Mucosa of stomach (tissue), 1 donor: Measurements from ENCODE around the gene NOS2.
"Not testable (repeated sequence)": the region's sequence is repeated elsewhere in the genome, so short reads cannot be mapped to it uniquely, and the experiment has no call there.

Source experiments
- H3K27me3 ChIP-seq: one replicate; pipeline ENCODE4 v1.7.0; 2013; ENCODE audit warnings: mild to moderate bottlenecking, low read length; ENCODE audit not compliant: control insufficient read depth, insufficient read depth
- H3K36me3 ChIP-seq: one replicate; pipeline ENCODE4 v1.7.0; 2013; ENCODE audit warnings: low read length; ENCODE audit not compliant: control insufficient read depth, insufficient read depth
- H3K4me1 ChIP-seq: one replicate; pipeline ENCODE4 v1.7.0; 2013; ENCODE audit warnings: mild to moderate bottlenecking, low read length; ENCODE audit not compliant: control insufficient read depth, insufficient read depth
- H3K4me3 ChIP-seq: one replicate; pipeline ENCODE4 v1.7.0; 2013; ENCODE audit warnings: low read length
- H3K9ac ChIP-seq: one replicate; pipeline ENCODE4 v1.7.0; 2013; ENCODE audit warnings: mild to moderate bottlenecking, low read length, moderate library complexity
- H3K9me3 ChIP-seq: one replicate; pipeline ENCODE4 v1.7.0; 2013; ENCODE audit warnings: mild to moderate bottlenecking, low read length, moderate library complexity; ENCODE audit not compliant: control insufficient read depth
- donor health status: Pancreatic carcinoma.

The NOS2 gene

DNA sequence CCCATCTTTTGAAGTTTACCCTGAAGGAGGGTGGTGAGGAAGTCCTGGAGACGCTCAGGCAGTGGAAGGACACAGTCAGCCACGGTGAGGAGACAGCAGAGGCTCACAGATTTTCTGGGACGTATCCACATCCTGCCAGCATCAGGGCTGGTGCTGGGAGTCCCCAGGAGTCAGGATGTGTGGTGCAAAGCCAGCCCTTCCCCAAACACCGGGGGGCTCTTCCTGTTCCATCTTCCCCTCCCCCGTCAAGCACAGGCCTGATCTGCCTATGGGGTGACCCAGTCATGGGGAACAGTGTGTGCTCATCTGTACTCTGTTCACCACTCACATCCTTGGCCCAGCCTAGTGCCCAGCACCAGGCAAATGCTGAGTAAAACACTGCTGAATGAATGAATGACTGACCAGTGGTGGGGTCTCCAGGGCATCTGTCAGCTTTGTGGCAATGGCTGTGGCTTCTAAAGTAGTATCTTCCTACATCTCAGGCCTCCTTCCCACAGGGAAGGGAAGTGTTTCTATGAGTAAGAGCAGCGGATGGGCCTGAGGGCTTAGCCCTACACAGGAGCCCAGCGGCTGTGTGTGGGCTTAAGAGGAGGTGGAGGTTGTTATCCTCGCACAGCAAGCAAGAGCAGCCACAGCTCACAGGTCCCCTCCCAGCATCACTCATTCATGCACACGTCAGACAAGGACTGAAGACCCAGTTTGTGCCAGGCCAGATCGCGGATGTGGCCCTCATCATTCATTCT is 23.3 kb downstream of the NOS2 start:
- Histone ChIP-seq H3K27me3 (no peaks in the 10 kb centered on the region), H3K9me3 (no peaks in the 10 kb centered on the region), H3K4me3 (no peak overlapping the region), H3K36me3 (no peaks in the 10 kb centered on the region), H3K9ac (no peak overlapping the region), H3K4me1 (no peaks in the 10 kb centered on the region)

DNA sequence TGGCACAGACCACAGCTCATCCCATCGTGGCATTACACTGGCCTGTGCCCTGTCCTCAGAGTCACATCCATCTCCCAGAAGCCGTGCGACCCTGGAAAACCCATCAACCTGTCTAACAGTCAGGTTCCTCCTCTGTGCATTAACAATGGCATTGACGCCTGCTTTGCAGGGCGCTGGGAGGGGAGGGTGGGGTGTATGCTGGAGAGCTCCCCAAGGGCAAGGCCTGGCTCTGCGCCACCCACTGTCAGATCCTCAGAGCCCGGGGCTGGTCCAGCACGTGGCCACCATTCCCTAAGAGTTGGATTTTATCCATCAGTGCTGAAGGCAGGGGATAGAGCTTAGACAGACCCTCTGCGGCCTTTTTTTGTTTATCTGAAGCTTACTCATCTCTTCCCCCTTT is 28.7 kb downstream of the NOS2 start:
- H3K36me3 ChIP-seq, result no peaks in the 10 kb centered on the region
- no peaks in the 10 kb centered on the region for H3K27me3 ChIP-seq
- no peak overlapping the region for H3K9ac ChIP-seq
- H3K9me3 ChIP-seq, result no peaks in the 10 kb centered on the region
- H3K4me3 ChIP-seq, result no peak overlapping the region
- H3K4me1 ChIP-seq, result no peaks in the 10 kb centered on the region

DNA sequence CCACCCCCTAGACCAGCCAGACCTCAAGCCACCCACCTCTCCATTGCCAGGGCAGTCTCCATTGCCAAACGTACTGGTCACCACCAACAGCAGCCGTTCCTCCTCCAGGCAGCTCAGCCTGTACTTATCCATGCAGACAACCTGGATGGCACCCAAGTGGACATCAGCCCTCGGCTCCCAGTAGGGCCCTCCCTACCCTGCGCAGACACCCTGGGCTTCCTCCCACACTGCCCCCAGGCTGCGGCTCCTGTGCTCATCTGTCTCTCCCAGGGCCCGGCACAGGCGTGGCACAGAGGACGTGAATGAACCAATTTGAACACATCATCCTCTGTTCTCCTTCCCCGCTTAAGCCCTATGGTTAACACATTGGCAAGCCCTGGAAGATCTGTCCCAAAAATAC is 29.5 kb downstream of the NOS2 start:
- no peaks in the 10 kb centered on the region for H3K27me3 ChIP-seq
- H3K4me1 ChIP-seq, result no peaks in the 10 kb centered on the region

DNA sequence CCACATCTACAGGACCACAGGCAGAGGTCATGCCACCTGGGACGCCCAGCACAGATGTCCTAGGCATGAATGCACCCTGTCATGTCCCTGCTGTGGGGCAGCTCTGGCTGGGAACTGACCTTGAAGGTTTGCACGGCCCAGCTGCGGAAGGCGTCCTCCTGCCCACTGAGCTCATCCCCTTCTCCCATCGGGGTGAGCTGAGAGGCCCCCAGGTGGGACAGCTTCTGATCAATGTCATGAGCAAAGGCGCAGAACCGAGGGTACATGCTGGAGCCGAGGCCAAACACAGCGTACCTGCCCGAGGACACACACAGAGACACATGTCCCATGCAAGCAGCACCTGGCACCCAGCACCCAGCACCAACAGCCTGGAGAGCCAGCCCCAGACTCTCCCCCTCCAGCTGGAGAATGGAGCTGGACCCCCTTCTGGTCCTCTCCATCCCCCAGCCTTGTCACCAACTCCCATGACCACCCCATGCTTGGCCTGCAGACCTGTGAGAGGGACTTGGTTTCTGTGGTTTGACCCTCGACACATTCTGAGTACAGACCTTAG is 31.4 kb downstream of the NOS2 start:
- Histone ChIP-seq H3K9ac (no peak overlapping the region), H3K9me3 (no peaks in the 10 kb centered on the region)

More for the DNA sequence above, 29.5 kb downstream of the NOS2 start:
- Histone ChIP-seq H3K9ac (no peak overlapping the region), H3K36me3 (no peaks in the 10 kb centered on the region), H3K4me3 (no peak overlapping the region), H3K9me3 (no peaks in the 10 kb centered on the region)

DNA sequence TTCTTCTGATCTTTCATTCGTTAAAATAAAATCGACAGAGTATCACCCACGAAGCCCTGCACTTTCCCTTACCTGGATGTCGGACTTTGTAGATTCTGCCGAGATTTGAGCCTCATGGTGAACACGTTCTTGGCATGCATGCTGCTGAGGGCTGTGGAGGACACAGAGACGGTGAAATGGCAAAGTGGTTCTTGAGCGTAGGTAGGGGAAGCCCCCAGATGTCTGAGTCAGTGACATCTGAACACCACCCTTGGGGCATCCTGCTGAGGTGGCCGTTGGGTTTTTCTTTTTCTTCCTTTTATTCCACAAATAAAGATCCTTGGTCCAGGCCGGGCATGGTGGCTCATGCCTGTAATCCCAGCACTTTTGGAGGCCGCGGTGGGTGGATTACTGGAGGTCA is 33.9 kb downstream of the NOS2 start:
- no peak overlapping the region for H3K4me3 ChIP-seq
- no peaks in the 10 kb centered on the region for H3K9me3 ChIP-seq
- H3K4me1 ChIP-seq, result no peaks in the 10 kb centered on the region
- H3K9ac ChIP-seq, result no peak overlapping the region
- H3K27me3 ChIP-seq, result no peaks in the 10 kb centered on the region
- H3K36me3 ChIP-seq, result no peaks in the 10 kb centered on the region

More for the DNA sequence above, 31.4 kb downstream of the NOS2 start:
- Histone ChIP-seq H3K36me3 (no peaks in the 10 kb centered on the region), H3K27me3 (no peaks in the 10 kb centered on the region), H3K4me1 (no peaks in the 10 kb centered on the region), H3K4me3 (no peak overlapping the region)

DNA sequence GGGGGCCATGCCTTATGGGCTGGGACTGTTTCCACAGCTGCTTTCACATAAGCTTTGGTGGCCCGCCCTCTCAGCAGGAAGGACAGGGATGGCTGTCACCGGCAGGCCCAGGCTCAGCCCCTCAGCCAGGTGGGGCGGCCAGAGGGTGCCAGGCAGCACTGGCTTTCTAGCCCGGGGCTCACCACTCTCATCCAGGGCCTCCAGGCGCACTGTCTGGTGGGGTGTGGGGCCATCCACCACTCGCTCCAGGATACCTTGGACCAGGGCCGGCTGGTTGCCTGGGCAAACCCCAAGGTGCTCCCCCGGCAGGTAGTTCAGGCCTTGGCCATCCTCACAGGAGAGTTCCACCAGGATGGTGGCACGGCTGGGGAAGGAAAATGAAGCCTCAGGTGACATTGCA is 35.0 kb downstream of the NOS2 start:
- H3K4me1 ChIP-seq, result no peaks in the 10 kb centered on the region
- no peak overlapping the region for H3K9ac ChIP-seq
- H3K9me3 ChIP-seq, result no peaks in the 10 kb centered on the region
- H3K4me3 ChIP-seq, result no peak overlapping the region
- H3K36me3 ChIP-seq, result no peaks in the 10 kb centered on the region
- H3K27me3 ChIP-seq, result no peaks in the 10 kb centered on the region

DNA sequence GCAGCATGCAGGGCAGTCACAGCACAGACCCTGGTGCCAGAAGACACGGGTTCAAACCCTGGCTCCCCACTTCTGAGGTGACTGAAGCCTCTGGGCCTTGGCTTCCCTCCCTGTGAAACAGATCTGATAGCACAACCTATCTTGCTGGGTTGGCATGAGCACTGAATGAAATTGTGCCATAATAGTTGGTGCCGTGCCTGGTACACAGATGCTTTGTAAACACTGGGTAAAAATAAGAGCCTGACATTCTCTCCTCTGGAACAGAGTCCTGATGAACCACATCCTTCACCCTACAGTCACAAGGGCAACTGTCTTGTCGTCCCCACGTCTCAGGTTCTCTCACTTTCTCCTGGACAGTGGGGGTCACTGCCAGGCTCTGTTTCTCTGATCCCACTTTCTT is 35.7 kb downstream of the NOS2 start:
- H3K36me3 ChIP-seq, result no peaks in the 10 kb centered on the region

DNA sequence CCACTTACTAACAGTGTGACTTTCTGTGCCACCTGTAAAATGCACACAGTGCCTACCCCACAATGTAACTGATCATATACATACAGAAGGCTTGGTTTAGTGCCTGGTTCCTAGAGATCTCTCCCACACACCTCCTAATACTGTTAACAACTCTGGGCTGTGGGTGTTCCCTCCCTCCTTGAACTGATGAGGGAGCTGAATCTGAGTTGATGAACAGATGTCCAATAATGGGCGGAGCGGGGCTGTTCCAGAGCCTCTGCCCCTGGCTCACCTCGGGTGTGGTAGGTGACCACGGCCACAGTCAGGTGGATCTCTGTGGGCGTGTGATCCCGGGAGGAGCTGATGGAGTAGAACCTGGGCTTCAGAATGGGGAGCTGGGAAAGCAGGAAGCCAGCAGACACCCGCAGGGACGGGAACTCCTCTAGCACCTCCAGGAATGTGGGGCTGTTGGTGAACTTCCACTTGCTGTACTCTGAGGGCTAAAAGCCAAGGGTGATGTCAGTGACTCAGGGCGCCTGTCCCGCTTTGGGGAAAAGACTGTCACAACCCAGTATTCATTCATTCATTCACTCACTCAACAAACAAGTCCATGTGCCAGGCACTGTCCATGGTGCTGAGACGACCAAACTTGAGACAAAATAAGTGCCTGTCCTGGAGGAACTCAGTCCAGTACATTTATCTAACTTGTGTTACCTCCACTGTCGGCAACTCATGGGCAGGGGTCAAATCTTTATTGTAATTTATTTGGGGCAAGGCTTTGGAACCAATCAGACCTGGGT is 37.6 kb downstream of the NOS2 start:
- Histone ChIP-seq H3K4me3 (no peak overlapping the region), H3K36me3 (no peaks in the 10 kb centered on the region), H3K9me3 (no peaks in the 10 kb centered on the region), H3K4me1 (no peaks in the 10 kb centered on the region), H3K27me3 (peaks cover 5% of the 10 kb centered on the region), H3K9ac (no peak overlapping the region)

More for the DNA sequence above, 35.7 kb downstream of the NOS2 start:
- H3K9me3 ChIP-seq, result no peaks in the 10 kb centered on the region
- no peak overlapping the region for H3K9ac ChIP-seq
- peaks cover 5% of the 10 kb centered on the region for H3K27me3 ChIP-seq
- no peaks in the 10 kb centered on the region for H3K4me1 ChIP-seq
- H3K4me3 ChIP-seq, result no peak overlapping the region

DNA sequence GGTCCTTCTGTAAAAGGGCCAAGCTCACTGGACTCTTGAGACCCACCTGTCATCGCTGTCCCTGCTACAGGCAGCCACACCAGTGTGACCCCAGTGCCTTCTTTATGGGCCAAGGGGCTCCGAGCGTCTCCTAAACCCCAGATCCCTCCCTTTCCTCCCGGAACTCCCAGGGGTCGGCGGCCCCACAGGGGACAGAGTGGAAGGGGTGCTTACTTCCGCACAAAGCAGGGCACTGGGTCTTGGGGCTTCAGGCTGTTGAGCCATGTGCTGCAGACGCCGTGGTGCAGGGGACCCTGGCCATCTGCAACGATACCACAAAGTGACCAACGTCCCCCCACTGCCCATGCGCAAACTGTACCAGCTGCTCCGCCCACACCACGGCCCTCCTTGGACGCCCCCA is 39.4 kb downstream of the NOS2 start:
- H3K4me1 ChIP-seq, H3K9me3 ChIP-seq, H3K27me3 ChIP-seq, H3K9ac ChIP-seq, H3K4me3 ChIP-seq, H3K36me3 ChIP-seq: not testable (repeated sequence)

DNA sequence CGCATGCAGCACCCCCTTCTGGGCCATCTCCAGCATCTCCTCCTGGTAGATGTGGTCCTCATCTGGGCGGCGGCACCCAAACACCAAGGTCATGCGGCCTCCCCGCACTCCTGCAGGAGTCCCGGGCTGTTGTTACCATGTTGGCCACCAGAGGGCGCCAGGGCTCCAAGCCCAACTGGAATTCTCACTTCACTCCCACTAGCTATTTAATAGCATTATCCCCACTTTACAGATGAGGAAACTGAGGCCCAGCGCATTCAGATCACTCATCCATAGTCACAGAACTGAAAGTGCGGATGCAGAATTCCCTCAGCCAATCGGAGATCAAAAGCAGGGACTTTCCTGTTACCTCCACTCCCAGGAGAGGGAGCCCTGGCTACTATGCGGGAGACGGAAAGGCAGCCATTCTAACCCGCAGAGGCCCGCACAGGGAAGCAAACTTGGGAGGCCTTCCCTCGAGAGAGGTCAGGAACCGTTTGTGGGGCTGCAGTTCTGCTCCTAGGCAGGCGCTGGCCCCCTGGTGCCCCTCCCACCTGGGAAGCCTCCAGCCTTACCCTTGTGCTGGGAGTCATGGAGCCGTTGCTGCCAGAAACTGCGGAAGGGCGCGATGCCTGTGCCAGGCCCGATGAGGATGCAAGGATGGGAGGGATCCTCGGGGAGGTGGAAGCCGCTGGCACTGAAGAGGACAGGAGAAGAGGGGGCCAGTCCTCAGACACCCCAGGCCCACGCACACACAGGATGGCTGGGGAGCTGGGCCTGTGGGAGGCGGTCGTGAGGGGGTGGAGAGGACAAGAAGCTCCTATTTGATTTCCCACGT is 40.1 kb downstream of the NOS2 start:
- Histone ChIP-seq H3K27me3 (peaks cover 5% of the 10 kb centered on the region), H3K9me3 (no peaks in the 10 kb centered on the region), H3K9ac (no peak overlapping the region), H3K4me1 (no peaks in the 10 kb centered on the region), H3K36me3 (no peaks in the 10 kb centered on the region), H3K4me3 (no peak overlapping the region)

DNA sequence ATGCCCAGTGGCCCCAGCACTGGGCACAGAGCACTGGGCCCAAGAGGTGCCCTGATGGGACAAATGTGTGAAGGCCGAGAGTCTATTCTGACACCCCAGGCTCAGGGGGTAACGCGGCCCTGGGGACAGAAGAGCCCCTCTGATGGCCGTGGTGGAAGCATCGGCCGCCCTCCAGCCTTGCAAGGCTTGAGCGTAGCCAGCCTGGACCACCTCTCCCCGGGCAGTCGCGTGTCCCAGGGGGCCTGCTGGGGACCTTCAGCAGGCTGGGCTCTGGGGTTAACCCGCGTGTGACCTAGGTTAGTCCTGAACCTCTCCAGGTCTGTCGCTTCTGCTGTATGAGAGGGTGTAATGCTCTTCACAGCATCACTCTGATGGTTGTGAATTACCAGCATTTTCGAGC is 40.8 kb downstream of the NOS2 start:
- Histone ChIP-seq H3K4me1 (no peaks in the 10 kb centered on the region), H3K4me3 (no peak overlapping the region), H3K36me3 (no peaks in the 10 kb centered on the region), H3K27me3 (peaks cover 5% of the 10 kb centered on the region), H3K9me3 (no peaks in the 10 kb centered on the region), H3K9ac (no peak overlapping the region)
